ENCODE results near the gene RERE. TPM values are rescaled to one million over a fixed set of nuclear protein-coding genes. Genes with fewer than 3 reads are reported as not detected.

The RERE gene
- total RNA-seq, 2 experiments from 2014 or later: 73.1 to 211 TPM

DNA sequence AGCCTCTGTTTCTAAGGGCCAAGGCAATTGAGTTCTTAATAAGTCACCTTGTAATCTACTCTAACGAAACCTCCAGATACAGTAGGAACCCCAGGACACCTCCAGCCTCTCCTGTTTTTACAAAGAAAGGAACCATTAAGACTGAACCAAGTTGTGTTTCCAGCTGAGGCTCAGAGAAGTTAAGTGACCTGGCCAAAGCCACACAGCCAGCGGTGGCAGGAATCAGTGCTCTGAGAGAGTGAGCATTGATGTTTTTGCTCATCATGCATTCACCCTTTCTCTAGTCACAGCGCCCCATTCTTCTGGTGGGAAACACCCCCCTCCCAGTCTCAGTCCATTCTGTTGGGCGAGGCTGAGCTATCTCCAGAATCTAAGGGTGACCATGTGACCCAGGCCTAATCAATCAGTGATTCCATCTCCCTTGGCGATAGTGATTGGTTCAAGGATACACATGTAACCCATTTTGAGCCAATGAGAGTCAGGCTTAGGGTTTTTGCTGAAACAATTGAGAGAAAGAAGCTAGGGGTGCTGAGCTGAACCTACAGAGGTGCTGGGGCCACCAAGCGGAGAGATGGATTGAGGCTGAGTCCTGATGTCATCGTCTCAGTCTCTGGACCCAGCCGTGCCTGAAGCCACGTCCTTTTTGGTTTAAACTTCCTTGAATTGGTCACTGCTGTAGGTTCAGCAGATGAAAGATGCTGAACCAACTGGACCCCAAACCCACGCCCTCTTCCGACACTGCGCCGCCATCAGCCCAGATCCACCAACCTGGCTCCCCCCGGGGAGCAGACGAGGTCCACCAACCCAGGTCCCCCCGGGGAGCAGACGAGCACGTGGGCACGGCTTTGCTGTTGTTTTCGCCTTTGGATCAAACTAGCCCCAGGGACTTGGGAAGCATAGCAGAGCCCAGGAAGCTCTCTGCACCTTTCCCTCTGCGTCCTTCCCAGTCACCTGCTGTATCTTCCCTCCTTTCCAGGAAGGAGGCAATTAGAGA lies 28.0 kb upstream of the RERE start:
- BruUV-seq (replicated peaks): no TSS peak
- DNase-seq (ENCODE audit: low spot score): no peak
- Histone ChIP-seq H3K27ac (ENCODE audit: low read depth, low read length, poor library complexity, severe bottlenecking) (no peak overlapping the region), H2AFZ (ENCODE audit: low read length) (no peak overlapping the region), H3K36me3 (ENCODE audit: insufficient read depth, low read length) (no peaks in the 10 kb centered on the region), H4K20me1 (ENCODE audit: insufficient read depth, low read length) (no peaks in the 10 kb centered on the region), H3K9me3 (ENCODE audit: low read length) (no peaks in the 10 kb centered on the region), H3K9me2 (ENCODE audit: insufficient read depth, low read length) (no peaks in the 10 kb centered on the region), H3K4me3 (ENCODE audit: low read depth, low read length, poor library complexity, severe bottlenecking) (no peak overlapping the region), H3K4me2 (ENCODE audit: low read length) (no peak overlapping the region), H3K79me2 (ENCODE audit: insufficient read depth, low read depth, low read length) (no peaks in the 10 kb centered on the region), H3K4me1 (ENCODE audit: insufficient read depth, low read length, poor library complexity, severe bottlenecking) (peaks cover 9% of the 10 kb centered on the region)
- intact Hi-C loops (cut with micrococcal nuclease; ENCODE audit: unreplicated experiment): no loop called here
- CTCF ChIA-PET (ENCODE audit: unreplicated experiment): no interaction called here
- POLR2A ChIA-PET: no interaction called here
- TF ChIP-seq EZH2phosphoT487 (IDR thresholded peaks at IDR 0.05; ENCODE audit: borderline replicate concordance, low read depth, low read length): no peak
- TF ChIP-seq, protein P1, sequence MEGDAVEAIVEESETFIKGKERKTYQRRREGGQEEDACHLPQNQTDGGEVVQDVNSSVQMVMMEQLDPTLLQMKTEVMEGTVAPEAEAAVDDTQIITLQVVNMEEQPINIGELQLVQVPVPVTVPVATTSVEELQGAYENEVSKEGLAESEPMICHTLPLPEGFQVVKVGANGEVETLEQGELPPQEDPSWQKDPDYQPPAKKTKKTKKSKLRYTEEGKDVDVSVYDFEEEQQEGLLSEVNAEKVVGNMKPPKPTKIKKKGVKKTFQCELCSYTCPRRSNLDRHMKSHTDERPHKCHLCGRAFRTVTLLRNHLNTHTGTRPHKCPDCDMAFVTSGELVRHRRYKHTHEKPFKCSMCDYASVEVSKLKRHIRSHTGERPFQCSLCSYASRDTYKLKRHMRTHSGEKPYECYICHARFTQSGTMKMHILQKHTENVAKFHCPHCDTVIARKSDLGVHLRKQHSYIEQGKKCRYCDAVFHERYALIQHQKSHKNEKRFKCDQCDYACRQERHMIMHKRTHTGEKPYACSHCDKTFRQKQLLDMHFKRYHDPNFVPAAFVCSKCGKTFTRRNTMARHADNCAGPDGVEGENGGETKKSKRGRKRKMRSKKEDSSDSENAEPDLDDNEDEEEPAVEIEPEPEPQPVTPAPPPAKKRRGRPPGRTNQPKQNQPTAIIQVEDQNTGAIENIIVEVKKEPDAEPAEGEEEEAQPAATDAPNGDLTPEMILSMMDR (conservative IDR thresholded peaks at IDR 0.05; ENCODE audit: low read length): no peak

DNA sequence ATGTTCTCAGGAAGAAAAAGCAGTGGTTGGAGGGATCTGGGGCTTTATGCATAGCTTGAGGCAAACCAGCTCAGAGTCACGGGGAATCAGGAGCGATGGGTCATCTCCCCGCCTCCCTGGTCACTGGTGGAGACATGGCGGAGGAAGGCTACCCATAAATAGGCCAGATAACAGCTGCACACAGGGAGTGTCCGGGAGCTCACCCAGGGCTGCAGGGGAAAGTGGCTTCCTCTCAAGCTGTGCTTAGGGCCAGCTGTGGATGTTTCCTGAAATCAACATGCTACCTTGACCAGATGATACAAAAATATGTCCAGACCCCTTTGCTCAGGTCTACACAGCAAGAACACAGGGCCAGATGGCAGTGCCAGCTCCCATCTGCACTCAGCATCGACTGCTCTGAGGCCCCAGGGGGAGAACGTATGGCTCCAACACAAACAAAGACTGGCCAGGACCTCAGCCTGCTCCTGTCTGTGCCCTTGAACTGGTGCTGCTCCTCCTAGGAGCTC lies 27.1 kb upstream of the RERE start:
- H3K27ac ChIP-seq (ENCODE audit: low read depth, low read length, poor library complexity, severe bottlenecking): no peak overlapping the region
- H4K20me1 ChIP-seq (ENCODE audit: insufficient read depth, low read length): no peaks in the 10 kb centered on the region
- POLR2A ChIA-PET: interaction anchor here (0.9 kb wide), 1 partner anchor 274 kb away, joined by 3 read pairs; no protein-coding TSS in a partner anchor
- no peak overlapping the region for H3K4me2 ChIP-seq (ENCODE audit: low read length)
- H2AFZ ChIP-seq (ENCODE audit: low read length): no peak overlapping the region
- H3K36me3 ChIP-seq (ENCODE audit: insufficient read depth, low read length): no peaks in the 10 kb centered on the region
- H3K79me2 ChIP-seq (ENCODE audit: insufficient read depth, low read depth, low read length): no peaks in the 10 kb centered on the region
- no peak overlapping the region for H3K4me3 ChIP-seq (ENCODE audit: low read depth, low read length, poor library complexity, severe bottlenecking)
- peaks cover 9% of the 10 kb centered on the region for H3K4me1 ChIP-seq (ENCODE audit: insufficient read depth, low read length, poor library complexity, severe bottlenecking)
- CTCF ChIA-PET (ENCODE audit: unreplicated experiment): no interaction called here
- H3K9me3 ChIP-seq (ENCODE audit: low read length): no peaks in the 10 kb centered on the region
- no peaks in the 10 kb centered on the region for H3K9me2 ChIP-seq (ENCODE audit: insufficient read depth, low read length)
- no peak for TF ChIP-seq EZH2phosphoT487 (IDR thresholded peaks at IDR 0.05; ENCODE audit: borderline replicate concordance, low read depth, low read length)
- TF ChIP-seq, protein P1 (conservative IDR thresholded peaks at IDR 0.05; ENCODE audit: low read length): no peak
- no peak for DNase-seq (ENCODE audit: low spot score)
- no TSS peak for BruUV-seq (replicated peaks)
- intact Hi-C loops (cut with micrococcal nuclease; ENCODE audit: unreplicated experiment): no loop called here

DNA sequence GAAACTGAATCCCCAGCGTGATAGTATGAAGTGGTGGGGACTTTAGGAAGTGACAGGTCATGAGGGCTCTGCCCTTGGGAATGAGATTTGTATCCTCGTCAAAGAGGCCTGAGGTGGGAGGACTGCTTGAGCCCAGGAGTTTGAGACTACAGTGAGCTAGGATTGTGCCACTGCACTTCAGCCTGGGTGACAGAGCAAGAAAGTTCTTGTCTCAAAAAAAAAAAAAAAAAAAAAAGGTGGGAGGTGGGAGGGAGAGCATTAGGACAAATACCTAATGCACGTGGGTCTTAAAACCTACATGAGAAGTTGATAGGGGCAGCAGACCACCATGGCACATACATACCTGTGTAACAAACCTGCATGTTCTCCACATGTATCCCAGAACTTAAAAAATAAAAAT lies 24.0 kb upstream of the RERE start:
- Histone ChIP-seq H3K9me3 (ENCODE audit: low read length) (no peaks in the 10 kb centered on the region), H3K4me1 (ENCODE audit: insufficient read depth, low read length, poor library complexity, severe bottlenecking) (peaks cover 5% of the 10 kb centered on the region), H4K20me1 (ENCODE audit: insufficient read depth, low read length) (no peaks in the 10 kb centered on the region), H3K4me3 (ENCODE audit: low read depth, low read length, poor library complexity, severe bottlenecking) (no peak overlapping the region), H3K9me2 (ENCODE audit: insufficient read depth, low read length) (no peaks in the 10 kb centered on the region), H2AFZ (ENCODE audit: low read length) (no peak overlapping the region), H3K36me3 (ENCODE audit: insufficient read depth, low read length) (no peaks in the 10 kb centered on the region), H3K4me2 (ENCODE audit: low read length) (no peak overlapping the region), H3K79me2 (ENCODE audit: insufficient read depth, low read depth, low read length) (no peaks in the 10 kb centered on the region), H3K27ac (ENCODE audit: low read depth, low read length, poor library complexity, severe bottlenecking) (no peak overlapping the region)
- intact Hi-C loops (cut with micrococcal nuclease; ENCODE audit: unreplicated experiment): no loop called here
- POLR2A ChIA-PET: interaction anchor here (0.6 kb wide), 1 partner anchor 296 kb away, joined by 3 read pairs; no protein-coding TSS in a partner anchor
- CTCF ChIA-PET (ENCODE audit: unreplicated experiment): no interaction called here
- no TSS peak for BruUV-seq (replicated peaks)
- no peak for DNase-seq (ENCODE audit: low spot score)
- no peak for TF ChIP-seq EZH2phosphoT487 (IDR thresholded peaks at IDR 0.05; ENCODE audit: borderline replicate concordance, low read depth, low read length)
- TF ChIP-seq, protein P1 (conservative IDR thresholded peaks at IDR 0.05; ENCODE audit: low read length): no peak

Measured in OCI-LY7 (cell line).